ENCODE data around the gene BEAN1.
"Not testable (repeated sequence)": the region's sequence is repeated elsewhere in the genome, so short reads cannot be mapped to it uniquely, and the experiment has no call there.

The BEAN1 gene

DNA sequence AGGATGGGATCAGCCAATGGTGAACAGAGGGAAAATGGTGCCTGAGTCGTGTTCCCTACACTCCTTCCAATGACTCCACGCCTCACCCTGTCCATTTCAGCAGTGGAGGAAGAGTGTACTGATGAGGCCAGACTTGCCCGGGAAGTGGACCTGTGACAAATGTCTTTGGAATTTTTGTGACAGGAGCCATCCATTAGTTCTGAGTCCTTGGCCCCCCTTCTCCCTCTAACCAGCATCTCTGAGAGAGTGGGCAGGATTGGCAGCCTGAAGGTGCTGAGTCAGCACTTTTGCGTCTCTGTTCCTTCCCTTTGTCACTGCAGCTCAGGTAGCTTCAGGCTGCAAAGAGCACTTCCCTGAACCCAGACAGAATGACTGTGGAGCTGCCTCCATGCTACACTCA, 30.8 kb downstream of the BEAN1 start:
- no peaks in the 10 kb centered on the region for H3K4me1 ChIP-seq (ENCODE audit: control insufficient read depth, insufficient read depth, low read length, poor library complexity, severe bottlenecking)
- H3K27ac ChIP-seq (ENCODE audit: insufficient read depth, low read length, poor library complexity, severe bottlenecking) = no peak overlapping the region
- H3K36me3 ChIP-seq (ENCODE audit: control insufficient read depth, insufficient read depth, low read length) = no peaks in the 10 kb centered on the region
- no peak overlapping the region for H3K4me3 ChIP-seq (ENCODE audit: insufficient read depth, low read depth, low read length, poor library complexity, severe bottlenecking)
- no peaks in the 10 kb centered on the region for H3K9me3 ChIP-seq (ENCODE audit: control insufficient read depth, low read length)
- DNase-seq = no peak
- H3K27me3 ChIP-seq (replicated peaks; ENCODE audit: control insufficient read depth, insufficient read depth, low read length, poor library complexity, severe bottlenecking) = no peaks in the 10 kb centered on the region

DNA sequence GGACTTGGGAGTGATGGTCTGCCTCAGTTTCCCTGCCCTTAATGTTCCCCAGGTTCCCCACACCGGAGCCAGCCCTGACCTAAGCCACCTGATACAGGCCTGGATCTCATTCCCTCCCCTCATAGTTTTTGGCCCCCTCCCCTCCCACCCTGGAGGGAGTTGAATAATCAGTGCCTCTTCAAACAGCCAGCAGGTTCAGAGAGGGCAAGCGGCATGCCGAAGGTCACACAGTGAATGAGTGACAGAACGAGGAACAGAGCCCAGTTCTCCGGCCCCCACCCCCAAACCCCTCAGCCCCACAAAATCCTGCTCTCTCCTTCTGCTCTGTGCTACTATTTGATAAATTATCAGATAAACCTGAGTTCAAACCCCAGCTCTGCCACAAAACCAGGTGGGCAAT, 31.2 kb downstream of the BEAN1 start:
- H3K36me3 ChIP-seq (ENCODE audit: control insufficient read depth, insufficient read depth, low read length) = no peaks in the 10 kb centered on the region
- no peak overlapping the region for H3K27ac ChIP-seq (ENCODE audit: insufficient read depth, low read length, poor library complexity, severe bottlenecking)
- no peak for DNase-seq
- no peaks in the 10 kb centered on the region for H3K9me3 ChIP-seq (ENCODE audit: control insufficient read depth, low read length)
- H3K27me3 ChIP-seq (replicated peaks; ENCODE audit: control insufficient read depth, insufficient read depth, low read length, poor library complexity, severe bottlenecking) = no peaks in the 10 kb centered on the region
- no peak overlapping the region for H3K4me3 ChIP-seq (ENCODE audit: insufficient read depth, low read depth, low read length, poor library complexity, severe bottlenecking)
- no peaks in the 10 kb centered on the region for H3K4me1 ChIP-seq (ENCODE audit: control insufficient read depth, insufficient read depth, low read length, poor library complexity, severe bottlenecking)

DNA sequence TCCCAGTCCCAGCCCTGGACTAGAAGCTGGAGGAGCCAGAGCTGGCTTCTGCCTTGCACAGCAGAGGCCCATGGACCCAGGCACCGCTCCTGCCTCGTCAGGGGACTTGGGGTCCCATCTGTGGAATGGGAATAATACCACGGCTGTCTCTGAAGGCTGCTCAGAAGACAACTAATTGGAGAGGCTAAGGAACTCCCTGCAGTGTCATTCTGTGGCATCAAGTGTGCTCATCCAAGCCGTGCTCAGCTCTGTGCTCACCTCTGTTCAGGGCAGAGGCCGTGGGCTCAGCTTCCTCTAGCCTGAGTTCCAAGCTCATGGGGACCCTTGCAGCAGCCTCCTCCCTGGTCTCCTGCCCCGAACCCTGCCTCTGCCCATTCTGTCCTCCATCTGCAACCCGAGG, 31.8 kb downstream of the BEAN1 start:
- H3K27ac ChIP-seq (ENCODE audit: insufficient read depth, low read length, poor library complexity, severe bottlenecking) = no peak overlapping the region
- no peaks in the 10 kb centered on the region for H3K36me3 ChIP-seq (ENCODE audit: control insufficient read depth, insufficient read depth, low read length)
- H3K4me3 ChIP-seq (ENCODE audit: insufficient read depth, low read depth, low read length, poor library complexity, severe bottlenecking) = no peak overlapping the region
- no peak for DNase-seq
- no peaks in the 10 kb centered on the region for H3K9me3 ChIP-seq (ENCODE audit: control insufficient read depth, low read length)
- no peaks in the 10 kb centered on the region for H3K27me3 ChIP-seq (replicated peaks; ENCODE audit: control insufficient read depth, insufficient read depth, low read length, poor library complexity, severe bottlenecking)
- H3K4me1 ChIP-seq (ENCODE audit: control insufficient read depth, insufficient read depth, low read length, poor library complexity, severe bottlenecking) = no peaks in the 10 kb centered on the region

DNA sequence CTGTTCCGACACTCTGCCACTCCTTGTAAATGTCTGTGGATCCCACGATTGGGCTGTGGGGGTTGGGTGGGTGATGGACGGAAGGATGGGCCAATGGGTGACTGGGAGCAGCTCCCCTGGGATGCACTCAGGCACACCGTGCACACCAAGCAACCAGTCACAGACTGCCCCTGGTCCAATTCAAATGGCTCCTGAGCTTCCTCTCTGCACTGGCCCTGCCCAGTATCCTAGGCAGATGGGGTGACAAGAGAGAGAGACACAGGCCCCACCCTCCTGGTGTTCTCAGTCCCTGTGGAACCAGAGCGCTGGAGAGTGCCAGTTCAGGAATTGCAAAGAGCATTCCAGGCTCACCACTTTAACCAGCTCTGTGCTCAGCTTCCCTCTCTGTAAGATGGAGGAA, 32.8 kb downstream of the BEAN1 start:
- H3K9me3 ChIP-seq (ENCODE audit: control insufficient read depth, low read length) = no peaks in the 10 kb centered on the region
- no peak for DNase-seq
- H3K4me1 ChIP-seq (ENCODE audit: control insufficient read depth, insufficient read depth, low read length, poor library complexity, severe bottlenecking) = no peaks in the 10 kb centered on the region
- no peak overlapping the region for H3K4me3 ChIP-seq (ENCODE audit: insufficient read depth, low read depth, low read length, poor library complexity, severe bottlenecking)
- H3K36me3 ChIP-seq (ENCODE audit: control insufficient read depth, insufficient read depth, low read length) = no peaks in the 10 kb centered on the region
- H3K27me3 ChIP-seq (replicated peaks; ENCODE audit: control insufficient read depth, insufficient read depth, low read length, poor library complexity, severe bottlenecking) = no peaks in the 10 kb centered on the region
- H3K27ac ChIP-seq (ENCODE audit: insufficient read depth, low read length, poor library complexity, severe bottlenecking) = no peak overlapping the region

DNA sequence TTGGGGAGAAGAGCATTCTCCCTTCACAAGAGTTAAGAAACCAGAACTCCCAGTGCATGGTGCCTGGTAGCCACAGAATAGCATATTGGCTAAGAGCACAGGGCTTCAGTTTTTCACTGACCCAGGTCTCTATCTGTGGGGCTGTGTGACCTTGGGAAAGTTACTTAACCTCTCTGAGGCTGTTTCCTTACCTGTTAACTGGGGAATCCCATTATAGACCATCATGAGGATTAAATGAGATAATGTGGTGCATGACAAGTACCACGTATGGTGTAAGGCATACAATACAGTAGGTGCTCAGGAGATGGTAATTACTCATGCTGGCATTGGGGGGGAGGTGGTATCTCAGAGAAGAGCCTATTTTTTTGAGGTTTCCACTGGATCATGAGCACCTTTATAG, 33.6 kb downstream of the BEAN1 start:
- Histone ChIP-seq H3K27ac (ENCODE audit: insufficient read depth, low read length, poor library complexity, severe bottlenecking) (no peak overlapping the region), H3K27me3 (replicated peaks; ENCODE audit: control insufficient read depth, insufficient read depth, low read length, poor library complexity, severe bottlenecking) (no peaks in the 10 kb centered on the region), H3K4me1 (ENCODE audit: control insufficient read depth, insufficient read depth, low read length, poor library complexity, severe bottlenecking) (no peaks in the 10 kb centered on the region), H3K4me3 (ENCODE audit: insufficient read depth, low read depth, low read length, poor library complexity, severe bottlenecking) (no peak overlapping the region), H3K9me3 (ENCODE audit: control insufficient read depth, low read length) (no peaks in the 10 kb centered on the region), H3K36me3 (ENCODE audit: control insufficient read depth, insufficient read depth, low read length) (no peaks in the 10 kb centered on the region)
- DNase-seq = no peak

DNA sequence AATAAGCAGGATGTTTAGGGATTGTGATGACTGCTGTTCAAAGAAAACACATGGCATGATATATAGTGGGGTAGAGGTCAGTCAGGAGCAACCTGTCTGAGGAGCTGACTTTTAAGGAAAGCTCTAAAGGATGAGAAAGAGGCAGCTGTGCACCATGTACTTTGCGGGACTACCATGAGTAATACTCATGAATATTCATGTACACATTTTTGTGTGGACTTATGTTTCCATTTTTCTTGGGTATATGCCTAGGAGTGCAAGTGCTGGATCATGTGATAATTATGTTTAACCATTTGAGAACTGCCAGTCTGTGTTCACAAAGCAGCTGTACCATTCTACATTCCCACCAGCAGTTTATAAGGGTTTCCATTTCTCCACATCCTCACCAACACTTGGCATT, 35.8 kb downstream of the BEAN1 start:
- H3K27me3 ChIP-seq (replicated peaks; ENCODE audit: control insufficient read depth, insufficient read depth, low read length, poor library complexity, severe bottlenecking) = no peaks in the 10 kb centered on the region
- no peaks in the 10 kb centered on the region for H3K4me1 ChIP-seq (ENCODE audit: control insufficient read depth, insufficient read depth, low read length, poor library complexity, severe bottlenecking)
- DNase-seq = no peak
- no peak overlapping the region for H3K4me3 ChIP-seq (ENCODE audit: insufficient read depth, low read depth, low read length, poor library complexity, severe bottlenecking)
- no peaks in the 10 kb centered on the region for H3K9me3 ChIP-seq (ENCODE audit: control insufficient read depth, low read length)
- H3K36me3 ChIP-seq (ENCODE audit: control insufficient read depth, insufficient read depth, low read length) = no peaks in the 10 kb centered on the region
- no peak overlapping the region for H3K27ac ChIP-seq (ENCODE audit: insufficient read depth, low read length, poor library complexity, severe bottlenecking)

DNA sequence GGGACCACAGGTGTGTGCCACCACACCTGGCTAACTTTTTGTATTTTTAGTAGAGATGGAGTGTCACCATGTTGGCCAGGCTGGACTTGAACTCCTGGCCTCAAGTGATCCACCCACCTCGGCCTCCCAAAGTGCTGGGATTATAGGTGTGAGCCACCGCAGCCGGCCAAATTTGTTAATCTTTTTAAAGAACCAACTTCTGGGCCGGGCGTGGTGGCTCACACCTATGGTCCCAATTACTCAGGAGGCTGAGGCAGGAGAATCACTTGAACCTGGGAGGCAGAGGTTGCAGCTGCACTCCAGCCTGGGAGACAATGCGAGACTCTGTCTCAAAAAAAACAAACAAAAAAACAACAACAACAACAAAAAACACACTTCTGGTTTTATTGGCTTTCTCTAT, 38.9 kb downstream of the BEAN1 start:
- not testable (repeated sequence) for H3K27me3 ChIP-seq (replicated peaks; ENCODE audit: control insufficient read depth, insufficient read depth, low read length, poor library complexity, severe bottlenecking); DNase-seq

DNA sequence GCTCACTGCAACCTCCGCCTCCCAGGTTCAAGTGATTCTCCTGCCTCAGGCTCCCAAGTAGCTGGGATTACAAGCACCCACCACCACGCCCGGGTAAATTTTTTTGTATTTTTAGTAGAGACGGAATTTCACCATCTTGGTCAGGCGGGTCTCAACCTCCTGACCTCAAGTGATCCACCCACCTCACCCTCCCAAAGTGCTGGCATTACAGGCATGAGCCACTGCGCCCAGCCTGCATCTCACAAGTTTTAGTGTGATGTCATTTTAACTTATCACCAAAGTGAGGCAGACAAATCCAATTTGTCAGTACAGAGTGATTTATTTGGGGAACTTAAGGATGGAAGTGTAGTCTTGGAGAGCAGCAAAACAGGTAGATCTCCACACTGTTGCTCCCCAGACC, 39.5 kb downstream of the BEAN1 start:
- H3K9me3 ChIP-seq (ENCODE audit: control insufficient read depth, low read length); H3K36me3 ChIP-seq (ENCODE audit: control insufficient read depth, insufficient read depth, low read length); H3K4me1 ChIP-seq (ENCODE audit: control insufficient read depth, insufficient read depth, low read length, poor library complexity, severe bottlenecking); DNase-seq; H3K27ac ChIP-seq (ENCODE audit: insufficient read depth, low read length, poor library complexity, severe bottlenecking); H3K27me3 ChIP-seq (replicated peaks; ENCODE audit: control insufficient read depth, insufficient read depth, low read length, poor library complexity, severe bottlenecking); H3K4me3 ChIP-seq (ENCODE audit: insufficient read depth, low read depth, low read length, poor library complexity, severe bottlenecking): not testable (repeated sequence)

More for the DNA sequence above, 38.9 kb downstream of the BEAN1 start:
- H3K4me1 ChIP-seq (ENCODE audit: control insufficient read depth, insufficient read depth, low read length, poor library complexity, severe bottlenecking); H3K4me3 ChIP-seq (ENCODE audit: insufficient read depth, low read depth, low read length, poor library complexity, severe bottlenecking); H3K36me3 ChIP-seq (ENCODE audit: control insufficient read depth, insufficient read depth, low read length); H3K9me3 ChIP-seq (ENCODE audit: control insufficient read depth, low read length); H3K27ac ChIP-seq (ENCODE audit: insufficient read depth, low read length, poor library complexity, severe bottlenecking): not testable (repeated sequence)

DNA sequence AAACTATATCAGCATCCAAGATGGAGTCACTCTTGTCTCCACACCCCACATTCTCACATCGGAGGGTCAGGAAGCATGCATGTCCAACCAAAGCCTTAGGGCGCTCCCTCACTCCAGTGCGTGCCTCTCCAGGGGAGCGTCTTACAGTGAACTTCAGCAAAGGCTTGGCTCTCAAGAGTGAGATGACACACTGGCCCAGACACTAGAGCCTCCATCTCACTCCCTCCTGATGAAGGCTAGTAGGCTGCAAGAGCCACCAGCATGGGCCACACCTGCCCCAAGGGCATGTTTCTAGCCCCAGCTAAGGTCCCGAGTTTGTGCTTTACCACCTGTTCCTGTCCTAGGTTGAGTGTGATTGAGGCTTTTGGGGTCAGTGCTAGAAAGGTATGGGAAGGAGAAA, 40.5 kb downstream of the BEAN1 start:
- Histone ChIP-seq H3K36me3 (ENCODE audit: control insufficient read depth, insufficient read depth, low read length) (no peaks in the 10 kb centered on the region), H3K4me1 (ENCODE audit: control insufficient read depth, insufficient read depth, low read length, poor library complexity, severe bottlenecking) (no peaks in the 10 kb centered on the region), H3K27me3 (replicated peaks; ENCODE audit: control insufficient read depth, insufficient read depth, low read length, poor library complexity, severe bottlenecking) (no peaks in the 10 kb centered on the region), H3K4me3 (ENCODE audit: insufficient read depth, low read depth, low read length, poor library complexity, severe bottlenecking) (no peak overlapping the region), H3K9me3 (ENCODE audit: control insufficient read depth, low read length) (no peaks in the 10 kb centered on the region), H3K27ac (ENCODE audit: insufficient read depth, low read length, poor library complexity, severe bottlenecking) (no peak overlapping the region)
- DNase-seq = no peak

DNA sequence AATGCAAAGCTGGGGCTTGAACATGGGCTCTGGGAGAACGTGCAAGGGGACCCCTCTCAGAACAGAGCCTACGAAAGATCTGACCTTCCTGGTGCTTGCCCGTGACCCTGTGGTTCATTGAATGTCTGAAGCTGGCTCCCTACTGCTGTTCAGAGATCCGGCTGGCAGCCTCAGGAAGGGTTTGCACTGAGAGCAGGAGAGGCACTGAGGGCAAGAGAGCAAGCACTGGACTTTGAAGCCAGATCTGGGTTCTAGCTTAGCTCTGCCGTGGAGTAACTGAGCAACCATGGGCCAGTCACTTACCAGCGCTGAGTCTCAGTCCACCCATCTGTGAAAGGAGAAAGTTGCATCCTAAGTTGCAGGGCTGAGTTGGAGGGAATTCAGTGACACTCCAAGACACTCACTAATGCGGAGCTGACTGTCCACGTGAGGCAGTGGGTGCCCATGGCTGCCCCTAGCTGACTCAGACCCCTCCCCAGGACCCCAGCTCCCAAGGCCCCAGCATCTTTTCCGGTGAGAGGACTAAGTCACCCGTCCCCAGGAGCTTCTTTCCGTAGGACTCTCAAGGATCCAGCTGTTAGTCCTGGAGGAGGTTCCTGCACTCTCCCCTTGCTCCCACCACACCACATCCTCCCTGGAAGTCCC, 41.3 kb downstream of the BEAN1 start:
- no peak overlapping the region for H3K4me3 ChIP-seq (ENCODE audit: insufficient read depth, low read depth, low read length, poor library complexity, severe bottlenecking)
- no peak for DNase-seq
- no peaks in the 10 kb centered on the region for H3K4me1 ChIP-seq (ENCODE audit: control insufficient read depth, insufficient read depth, low read length, poor library complexity, severe bottlenecking)
- no peaks in the 10 kb centered on the region for H3K36me3 ChIP-seq (ENCODE audit: control insufficient read depth, insufficient read depth, low read length)
- H3K27ac ChIP-seq (ENCODE audit: insufficient read depth, low read length, poor library complexity, severe bottlenecking) = no peak overlapping the region
- no peaks in the 10 kb centered on the region for H3K9me3 ChIP-seq (ENCODE audit: control insufficient read depth, low read length)
- H3K27me3 ChIP-seq (replicated peaks; ENCODE audit: control insufficient read depth, insufficient read depth, low read length, poor library complexity, severe bottlenecking) = no peaks in the 10 kb centered on the region
